ENCODE measurements around the gene FKBP1A.
A peak's percentile ranks its signal among the peaks of the same experiment; 100 is the strongest.

Gene FKBP1A

GRCh38 chr20:1326031-1326930 lies 66.6 kb downstream of the FKBP1A start:
- peak in 1 of 2 experiments; percentile 10 for DNase-seq (ENCODE audit: low spot score in 2 of 2)
- Histone ChIP-seq H3K4me3 (peak overlapping the region; percentile 95), H3K9me3 (no peaks in the 10 kb centered on the region), H3K27me3 (ENCODE audit: low read depth) (no peaks in the 10 kb centered on the region), H3K36me3 (replicated peaks) (peaks cover 3% of the 10 kb centered on the region), H3K4me1 (peaks cover 18% of the 10 kb centered on the region)
- in situ Hi-C loops (cut with MboI; ENCODE audit: low sequenced_read_pairs): no loop called here

- no peaks in the 10 kb centered on the region for H3K27me3 ChIP-seq (ENCODE audit: low read depth)
- peaks cover 3% of the 10 kb centered on the region for H3K36me3 ChIP-seq (replicated peaks)
- H3K4me1 ChIP-seq: peaks cover 18% of the 10 kb centered on the region
- peak; percentile 89 to 98 for DNase-seq (ENCODE audit: low spot score in 2 of 2)
- peak overlapping the region; percentile 95 for H3K4me3 ChIP-seq
- H3K9me3 ChIP-seq: no peaks in the 10 kb centered on the region
- in situ Hi-C loops (cut with MboI; ENCODE audit: low sequenced_read_pairs): no loop called here
Measured at GRCh38 chr20:1325173-1326030, 67.5 kb downstream of the FKBP1A start.

- Histone ChIP-seq H3K4me3 (peak overlapping the region; percentile 95), H3K4me1 (peaks cover 18% of the 10 kb centered on the region), H3K9me3 (no peaks in the 10 kb centered on the region), H3K27me3 (ENCODE audit: low read depth) (no peaks in the 10 kb centered on the region), H3K36me3 (replicated peaks) (peaks cover 3% of the 10 kb centered on the region; the same call in 1 of the 2 replicates)
- DNase-seq (ENCODE audit: low spot score in 2 of 2): no peak
- in situ Hi-C loops (cut with MboI; ENCODE audit: low sequenced_read_pairs): no loop called here
Measured at GRCh38 chr20:1324598-1325172, 68.2 kb downstream of the FKBP1A start.

- H3K4me1 ChIP-seq: peaks cover 18% of the 10 kb centered on the region
- no peaks in the 10 kb centered on the region for H3K9me3 ChIP-seq
- no peak overlapping the region for H3K4me3 ChIP-seq
- H3K36me3 ChIP-seq (replicated peaks): peaks cover 3% of the 10 kb centered on the region; the same call in 1 of the 2 replicates
- in situ Hi-C loops (cut with MboI; ENCODE audit: low sequenced_read_pairs): no loop called here
- no peak for DNase-seq (ENCODE audit: low spot score in 2 of 2)
- no peaks in the 10 kb centered on the region for H3K27me3 ChIP-seq (ENCODE audit: low read depth)
Measured at GRCh38 chr20:1323830-1324597, 68.8 kb downstream of the FKBP1A start.

GRCh38 chr20:1323256-1323655 lies 69.6 kb downstream of the FKBP1A start:
- Histone ChIP-seq H3K36me3 (replicated peaks) (peaks cover 3% of the 10 kb centered on the region; the same call in 1 of the 2 replicates), H3K9me3 (no peaks in the 10 kb centered on the region), H3K4me3 (no peak overlapping the region), H3K4me1 (peaks cover 18% of the 10 kb centered on the region), H3K27me3 (ENCODE audit: low read depth) (no peaks in the 10 kb centered on the region)
- in situ Hi-C loops (cut with MboI; ENCODE audit: low sequenced_read_pairs): no loop called here
- DNase-seq (ENCODE audit: low spot score in 2 of 2): no peak

GRCh38 chr20:1322511-1323245 lies 70.2 kb downstream of the FKBP1A start:
- Histone ChIP-seq H3K9me3 (no peaks in the 10 kb centered on the region), H3K4me1 (peaks cover 18% of the 10 kb centered on the region), H3K4me3 (no peak overlapping the region), H3K36me3 (replicated peaks) (peaks cover 3% of the 10 kb centered on the region; the same call in 1 of the 2 replicates), H3K27me3 (ENCODE audit: low read depth) (no peaks in the 10 kb centered on the region)
- DNase-seq (ENCODE audit: low spot score in 2 of 2): no peak
- in situ Hi-C loops (cut with MboI; ENCODE audit: low sequenced_read_pairs): no loop called here

GRCh38 chr20:1321654-1321939 lies 71.3 kb downstream of the FKBP1A start:
- Histone ChIP-seq H3K36me3 (replicated peaks) (0 out of 2 replicates have a peak, but pooled peaks cover 3% of the 10 kb centered on the region), H3K4me3 (no peak overlapping the region), H3K27me3 (ENCODE audit: low read depth) (no peaks in the 10 kb centered on the region), H3K4me1 (peaks cover 12% of the 10 kb centered on the region; the same call in 1 of the 2 replicates), H3K9me3 (no peaks in the 10 kb centered on the region)
- in situ Hi-C loops (cut with MboI; ENCODE audit: low sequenced_read_pairs): no loop called here
- DNase-seq (ENCODE audit: low spot score in 2 of 2): no peak

GRCh38 chr20:1320902-1321653 lies 71.8 kb downstream of the FKBP1A start:
- Histone ChIP-seq H3K27me3 (ENCODE audit: low read depth) (no peaks in the 10 kb centered on the region), H3K9me3 (no peaks in the 10 kb centered on the region), H3K4me1 (peaks cover 9% of the 10 kb centered on the region; the same call in 1 of the 2 replicates), H3K4me3 (no peak overlapping the region), H3K36me3 (replicated peaks) (0 out of 2 replicates have a peak, but pooled peaks cover 3% of the 10 kb centered on the region)
- in situ Hi-C loops (cut with MboI; ENCODE audit: low sequenced_read_pairs): no loop called here
- DNase-seq (ENCODE audit: low spot score in 2 of 2): no peak

GRCh38 chr20:1320016-1320415 lies 72.8 kb downstream of the FKBP1A start:
- Histone ChIP-seq H3K27me3 (ENCODE audit: low read depth) (no peaks in the 10 kb centered on the region), H3K36me3 (replicated peaks) (no peaks in the 10 kb centered on the region), H3K4me3 (no peak overlapping the region), H3K4me1 (peaks cover 7% of the 10 kb centered on the region; the same call in 1 of the 2 replicates), H3K9me3 (no peaks in the 10 kb centered on the region)
- in situ Hi-C loops (cut with MboI; ENCODE audit: low sequenced_read_pairs): no loop called here
- DNase-seq (ENCODE audit: low spot score in 2 of 2): no peak

- H3K4me1 ChIP-seq: peaks cover 2% of the 10 kb centered on the region; the same call in 1 of the 2 replicates
- H3K36me3 ChIP-seq (replicated peaks): no peaks in the 10 kb centered on the region
- in situ Hi-C loops (cut with MboI; ENCODE audit: low sequenced_read_pairs): no loop called here
- no peaks in the 10 kb centered on the region for H3K9me3 ChIP-seq
- H3K4me3 ChIP-seq: no peak overlapping the region
- H3K27me3 ChIP-seq (ENCODE audit: low read depth): no peaks in the 10 kb centered on the region
- DNase-seq (ENCODE audit: low spot score in 2 of 2): no peak
Measured at GRCh38 chr20:1319462-1319861, 73.4 kb downstream of the FKBP1A start.

GRCh38 chr20:1319051-1319450 lies 73.8 kb downstream of the FKBP1A start:
- in situ Hi-C loops (cut with MboI; ENCODE audit: low sequenced_read_pairs): no loop called here
- H3K27me3 ChIP-seq (ENCODE audit: low read depth): no peaks in the 10 kb centered on the region
- no peaks in the 10 kb centered on the region for H3K9me3 ChIP-seq
- no peaks in the 10 kb centered on the region for H3K36me3 ChIP-seq (replicated peaks)
- H3K4me3 ChIP-seq: no peak overlapping the region
- H3K4me1 ChIP-seq: no peaks in the 10 kb centered on the region
- no peak for DNase-seq (ENCODE audit: low spot score in 2 of 2)
